H9 (cell line): Measurements from ENCODE around the gene PSMD5. TPM values are rescaled to one million over a fixed set of nuclear protein-coding genes. Genes with fewer than 3 reads are reported as not detected.

Experiments
- DNase-seq: peaks from one replicate; pipeline ENCODE4 v3.0.0-alpha.2; 2017
- H2AFZ ChIP-seq: one replicate; pipeline ENCODE4 v1.6.1; 2013; ENCODE audit warnings: mild to moderate bottlenecking, low read length, control low read depth, moderate library complexity
- H2AK5ac ChIP-seq: 2 replicates; pipeline ENCODE4 v1.6.1; 2013; ENCODE audit warnings: low read length, control low read depth, mixed read lengths; ENCODE audit not compliant: insufficient read length
- H2BK120ac ChIP-seq: one replicate; pipeline ENCODE4 v1.6.1; 2013; ENCODE audit warnings: low read depth, mild to moderate bottlenecking, low read length, control low read depth, inconsistent platforms; ENCODE audit not compliant: poor library complexity, severe bottlenecking
- H2BK12ac ChIP-seq: 2 replicates; pipeline ENCODE4 v1.6.1; 2013; ENCODE audit warnings: low read length, control low read depth, mixed read lengths, low read depth; ENCODE audit not compliant: insufficient read length
- H2BK15ac ChIP-seq: 2 replicates; pipeline ENCODE4 v1.6.1; 2013; ENCODE audit warnings: low read depth, low read length, control low read depth
- H2BK20ac ChIP-seq: one replicate; pipeline ENCODE4 v1.6.1; 2013; ENCODE audit warnings: low read depth, mild to moderate bottlenecking, low read length, control low read depth, inconsistent platforms; ENCODE audit not compliant: poor library complexity, severe bottlenecking
- H2BK5ac ChIP-seq: 2 replicates; pipeline ENCODE4 v1.6.1; 2013; ENCODE audit warnings: low read length, control low read depth, mixed read lengths; ENCODE audit not compliant: insufficient read length
- H3K14ac ChIP-seq: 2 replicates; pipeline ENCODE4 v1.6.1; 2013; ENCODE audit warnings: low read length, control low read depth; ENCODE audit not compliant: insufficient read depth
- H3K18ac ChIP-seq: 2 replicates; pipeline ENCODE4 v1.6.1; 2013; ENCODE audit warnings: low read depth, mild to moderate bottlenecking, mixed read lengths, low read length, control low read depth; ENCODE audit not compliant: insufficient read length
- H3K23ac ChIP-seq: 2 replicates; pipeline ENCODE4 v1.6.1; 2013; ENCODE audit warnings: low read length, control low read depth, mixed read lengths, low read depth; ENCODE audit not compliant: insufficient read length
- H3K23me2 ChIP-seq: 2 replicates; pipeline ENCODE4 v1.6.1; 2013; ENCODE audit warnings: low read depth, mild to moderate bottlenecking, mixed read lengths, low read length, control low read depth; ENCODE audit not compliant: insufficient read length, poor library complexity, severe bottlenecking
- H3K27ac ChIP-seq: 2 replicates; pipeline ENCODE4 v1.5.1; 2013; ENCODE audit warnings: low read length, control low read depth, mixed read lengths, low read depth; ENCODE audit not compliant: insufficient read length
- H3K27me3 ChIP-seq: 2 replicates; pipeline ENCODE4 v1.6.1; 2013; ENCODE audit warnings: low read length, control low read depth, inconsistent platforms; ENCODE audit not compliant: insufficient read depth
- H3K4ac ChIP-seq: 2 replicates; pipeline ENCODE4 v1.6.1; 2013; ENCODE audit warnings: low read depth, mild to moderate bottlenecking, control low read depth, inconsistent platforms, low read length, moderate library complexity
- H3K4me1 ChIP-seq: 2 replicates; pipeline ENCODE4 v1.6.1; 2013; ENCODE audit warnings: low read length, control low read depth, inconsistent platforms; ENCODE audit not compliant: insufficient read depth
- H3K4me2 ChIP-seq: 2 replicates; pipeline ENCODE4 v1.6.1; 2013; ENCODE audit warnings: low read length, control low read depth, mixed read lengths; ENCODE audit not compliant: insufficient read length, insufficient read depth
- H3K56ac ChIP-seq: 2 replicates; pipeline ENCODE4 v1.6.1; 2013; ENCODE audit warnings: low read depth, mild to moderate bottlenecking, mixed read lengths, low read length, control low read depth; ENCODE audit not compliant: insufficient read length
- H3K79me1 ChIP-seq: 2 replicates; pipeline ENCODE4 v1.6.1; 2013; ENCODE audit warnings: low read depth, mild to moderate bottlenecking, moderate library complexity, low read length, control low read depth, inconsistent platforms; ENCODE audit not compliant: insufficient read depth, poor library complexity, severe bottlenecking
- H3K79me2 ChIP-seq: 2 replicates; pipeline ENCODE4 v1.6.1; 2013; ENCODE audit warnings: low read length, control low read depth, inconsistent platforms; ENCODE audit not compliant: insufficient read depth
- H3K9ac ChIP-seq: 2 replicates; pipeline ENCODE4 v1.6.1; 2013; ENCODE audit warnings: low read length, control low read depth, mixed read lengths; ENCODE audit not compliant: insufficient read length; ENCODE audit errors: extremely low read depth
- H3K9me3 ChIP-seq: one replicate; pipeline ENCODE4 v1.6.1; 2013; ENCODE audit warnings: low read depth, low read length, inconsistent platforms; ENCODE audit not compliant: control insufficient read depth
- H3T11ph ChIP-seq: one replicate; pipeline ENCODE4 v1.6.1; 2013; ENCODE audit warnings: mild to moderate bottlenecking, low read length, control low read depth, inconsistent platforms
- H4K20me1 ChIP-seq: one replicate; pipeline ENCODE4 v1.6.1; 2013; ENCODE audit not compliant: control insufficient read depth, insufficient read length, insufficient read depth
- H4K5ac ChIP-seq: 2 replicates; pipeline ENCODE4 v1.6.1; 2013; ENCODE audit warnings: low read depth, mild to moderate bottlenecking, mixed read lengths, low read length, control low read depth; ENCODE audit not compliant: insufficient read length
- H4K8ac ChIP-seq: replicated peaks from 2 replicates; pipeline ENCODE4 v1.6.1; 2013; ENCODE audit warnings: low read length, control low read depth, mixed read lengths, low read depth; ENCODE audit not compliant: insufficient read length
- H4K91ac ChIP-seq: 2 replicates; pipeline ENCODE4 v1.6.1; 2013; ENCODE audit warnings: low read depth, mild to moderate bottlenecking, moderate library complexity, mixed read lengths, low read length, control low read depth; ENCODE audit not compliant: insufficient read length
- H3K27ac Mint-ChIP-seq, 3 experiments: 2 replicates in 2 of 3; 3 replicates in 1 of 3; pipeline ENCODE4 v1.8.0; 2020 to 2021; ENCODE audit warnings: mixed read lengths in 3 of 3, mild to moderate bottlenecking in 1 of 3, moderate library complexity in 1 of 3
- H3K27me3 Mint-ChIP-seq: 2 replicates; pipeline ENCODE4 v1.8.0; 2021; ENCODE audit warnings: low read depth, mild to moderate bottlenecking, moderate library complexity, mixed read lengths
- H3K36me3 Mint-ChIP-seq, 3 experiments: 2 replicates in 2 of 3; 3 replicates in 1 of 3; pipeline ENCODE4 v1.8.0; 2020 to 2021; ENCODE audit warnings: low read depth in 3 of 3, mixed read lengths in 3 of 3; ENCODE audit not compliant: insufficient read depth in 1 of 3
- H3K4me1 Mint-ChIP-seq, 2 experiments: 2 replicates each; pipeline ENCODE4 v1.8.0; 2020; ENCODE audit warnings: mixed read lengths in 2 of 2
- H3K4me3 Mint-ChIP-seq, 2 experiments: 2 replicates in 1 of 2; 3 replicates in 1 of 2; pipeline ENCODE4 v1.8.0; 2020 to 2021; ENCODE audit warnings: mild to moderate bottlenecking in 2 of 2, mixed read lengths in 2 of 2, moderate library complexity in 1 of 2
- H3K9me3 Mint-ChIP-seq, 2 experiments: 2 replicates in 1 of 2; 3 replicates in 1 of 2; pipeline ENCODE4 v1.8.0; 2020; ENCODE audit warnings: mild to moderate bottlenecking in 2 of 2, mixed read lengths in 2 of 2, moderate library complexity in 1 of 2
- CTCF ChIP-seq: fragments of 200-600 bp; sonication (generic); conservative IDR thresholded peaks from 3 replicates; pipeline ENCODE4 v1.8.0; 2021; ENCODE audit warnings: antibody characterized with exemption, mild to moderate bottlenecking
- WGBS: extraction: QIAGEN DNeasy Blood & Tissue Kit; methylation state at CpG from one replicate; pipeline ENCODE4 v1.1.7; 2013; ENCODE audit warnings: missing lambda C conversion rate, low lambda C conversion rate, mixed read lengths; ENCODE audit not compliant: insufficient read length; ENCODE audit errors: extremely low coverage; 5-methylcytosine and 5-hydroxymethylcytosine counted together
- total RNA-seq: library from RNA; stranded (reverse); gene quantifications from 2 replicates; pipeline ENCODE4 v1.2.1, GENCODE V29; 2021

Gene PSMD5
- total RNA-seq, 1 experiment from 2014 or later: 64.9 TPM

DNA sequence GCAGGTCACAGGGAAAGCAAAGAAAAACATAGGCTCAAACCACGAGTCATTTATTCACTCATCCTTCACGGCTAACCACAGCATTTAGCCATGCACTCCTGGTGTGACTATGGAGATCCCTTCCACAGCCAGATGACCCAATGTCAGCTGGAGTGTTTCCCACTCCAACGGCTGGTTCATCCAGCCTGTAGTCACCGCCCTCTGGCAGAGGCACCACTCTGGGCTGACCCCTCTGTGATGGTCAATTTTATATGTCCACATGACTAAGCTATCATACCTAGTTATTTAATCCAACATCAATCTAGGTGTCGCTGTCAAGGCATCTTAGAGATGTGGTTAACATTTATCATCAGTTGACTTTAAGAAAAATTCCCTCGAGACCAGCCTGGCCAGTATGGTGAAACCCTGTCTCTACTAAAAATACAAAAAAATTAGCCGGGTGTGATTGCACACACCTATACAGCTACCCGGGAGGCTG, 43.8 kb upstream of the PSMD5 start:
- Histone ChIP-seq H2BK12ac (no peak overlapping the region), H3K4ac (no peak overlapping the region), H2BK5ac (no peak overlapping the region), H2BK15ac (no peak overlapping the region), H3K14ac (no peak overlapping the region), H3K23ac (no peak overlapping the region), H3K4me1 (no peaks in the 10 kb centered on the region; the same call in 1 of the 2 replicates), H2BK20ac (no peak overlapping the region), H4K20me1 (peaks cover 3% of the 10 kb centered on the region), H3T11ph (no peak overlapping the region), H3K79me2 (no peaks in the 10 kb centered on the region), H3K56ac (no peak overlapping the region), H4K8ac (no peak overlapping the region), H3K9ac (no peak overlapping the region), H4K91ac (no peak overlapping the region), H3K9me3 (no peaks in the 10 kb centered on the region), H2AK5ac (no peak overlapping the region), H3K23me2 (no peaks in the 10 kb centered on the region), H3K27ac (no peak overlapping the region), H3K4me2 (no peak overlapping the region), H3K27me3 (no peaks in the 10 kb centered on the region), H3K79me1 (no peaks in the 10 kb centered on the region), H3K18ac (no peak overlapping the region), H2AFZ (no peak overlapping the region), H4K5ac (no peak overlapping the region), H2BK120ac (no peak overlapping the region)
- WGBS: no CpG with 5 or more reads among the region's 8 CpGs
- no peak for DNase-seq
- TF ChIP-seq CTCF: no peak
- no peak overlapping the region for H3K4me3 Mint-ChIP-seq
- H3K9me3 Mint-ChIP-seq: no peaks in the 10 kb centered on the region
- no peaks in the 10 kb centered on the region; the same call in none of the 2 replicates for H3K27me3 Mint-ChIP-seq
- peaks cover 19 to 20% of the 10 kb centered on the region in 2 experiments for H3K4me1 Mint-ChIP-seq
- no peaks in the 10 kb centered on the region for H3K36me3 Mint-ChIP-seq
- no peak overlapping the region for H3K27ac Mint-ChIP-seq
